Activated CD8-positive, alpha-beta T cell treated with anti-CD3 and anti-CD28 coated beads for 36 hours (primary cell): ENCODE data around the gene KIF26A. TPM values are rescaled to one million over a fixed set of nuclear protein-coding genes. Genes with fewer than 3 reads are reported as not detected.

ENCODE experiments used
- ATAC-seq: fragments of 200-7000 bp; cut with Tn5 transposase; one replicate; pipeline ENCODE4 v1.10.0; 2021; ENCODE audit warnings: mild to moderate bottlenecking, moderate library complexity
- CTCF ChIA-PET: fragments of 350-600 bp; sonication (Branson Sonifier 250); formaldehyde crosslinking; loops from one replicate; lab custom pipeline; 2021; ENCODE audit warnings: antibody characterized with exemption; lab: Charles Lee
- POLR2A ChIA-PET: fragments of 350-600 bp; sonication (Branson Sonifier 250); formaldehyde crosslinking; loops from one replicate; lab custom pipeline; 2021; ENCODE audit warnings: antibody characterized with exemption; lab: Charles Lee
- DNase-seq: peaks from one replicate; pipeline ENCODE4 v3.0.0-alpha.2; 2020
- H3K27ac Mint-ChIP-seq: one replicate; pipeline ENCODE4 v1.8.0; 2021; ENCODE audit warnings: mild to moderate bottlenecking, mixed read lengths
- H3K27me3 Mint-ChIP-seq: one replicate; pipeline ENCODE4 v1.8.0; 2021; ENCODE audit warnings: mixed read lengths
- H3K36me3 Mint-ChIP-seq: one replicate; pipeline ENCODE4 v1.8.0; 2021; ENCODE audit warnings: low read depth, mixed read lengths
- H3K4me1 Mint-ChIP-seq: one replicate; pipeline ENCODE4 v1.8.0; 2021; ENCODE audit warnings: low read depth, mixed read lengths
- H3K4me3 Mint-ChIP-seq: one replicate; pipeline ENCODE4 v1.8.0; 2021; ENCODE audit warnings: mild to moderate bottlenecking, moderate library complexity, mixed read lengths
- H3K9me3 Mint-ChIP-seq: one replicate; pipeline ENCODE4 v1.8.0; 2021; ENCODE audit warnings: mixed read lengths
- CTCF ChIP-seq: fragments of 200-600 bp; IDR thresholded peaks from one replicate; pipeline ENCODE4 v1.8.0; 2022; ENCODE audit warnings: antibody characterized with exemption, mild to moderate bottlenecking
- intact Hi-C: fragments of 100-400 bp; cut with micrococcal nuclease; formaldehyde crosslinking; loops from one replicate; pipeline ENCODE4 v1.10.0; 2022
- total RNA-seq, 2 experiments: library from RNA; stranded (reverse); gene quantifications; one replicate each; pipeline ENCODE4 v1.2.3, GENCODE V29; 2021

Gene KIF26A
- total RNA-seq, 2 experiments from 2014 or later: 0.59 to 0.65 TPM

GRCh38 chr14:104099096-104100041 lies 39.0 kb upstream of the KIF26A start:
- TF ChIP-seq CTCF: no peak
- Mint-ChIP-seq H3K4me1 (peaks cover 2% of the 10 kb centered on the region), H3K27ac (no peak overlapping the region), H3K9me3 (no peaks in the 10 kb centered on the region), H3K4me3 (no peak overlapping the region), H3K27me3 (no peaks in the 10 kb centered on the region), H3K36me3 (no peaks in the 10 kb centered on the region)
- CTCF ChIA-PET: interaction anchor here (0.8 kb wide), 1 partner anchor 22 kb away, joined by 4 read pairs; no protein-coding TSS in a partner anchor
- DNase-seq (no peak), ATAC-seq (no peak)
- intact Hi-C loops: no loop called here
- POLR2A ChIA-PET: interaction anchor here (0.6 kb wide), 1 partner anchor 137 kb away, joined by 3 read pairs; no protein-coding TSS in a partner anchor

- ATAC-seq: no peak
- Mint-ChIP-seq H3K36me3 (no peaks in the 10 kb centered on the region), H3K4me1 (no peaks in the 10 kb centered on the region), H3K27ac (no peak overlapping the region), H3K4me3 (no peak overlapping the region), H3K9me3 (no peaks in the 10 kb centered on the region), H3K27me3 (no peaks in the 10 kb centered on the region)
- ChIA-PET POLR2A (interaction anchor here (0.6 kb wide), 1 partner anchor 136 kb away, joined by 3 read pairs; no protein-coding TSS in a partner anchor), CTCF (no interaction called here)
- intact Hi-C loops: no loop called here
- no peak for DNase-seq
- TF ChIP-seq CTCF: no peak
Measured at GRCh38 chr14:104100171-104101085, 38.0 kb upstream of the KIF26A start.

- no peak overlapping the region for H3K27ac Mint-ChIP-seq
- no peaks in the 10 kb centered on the region for H3K27me3 Mint-ChIP-seq
- DNase-seq (no peak), ATAC-seq (no peak)
- no peaks in the 10 kb centered on the region for H3K4me1 Mint-ChIP-seq
- no peak overlapping the region for H3K4me3 Mint-ChIP-seq
- CTCF ChIA-PET: no interaction called here
- no peak for TF ChIP-seq CTCF
- intact Hi-C loops: no loop called here
- POLR2A ChIA-PET: no interaction called here
- no peaks in the 10 kb centered on the region for H3K36me3 Mint-ChIP-seq
- H3K9me3 Mint-ChIP-seq: no peaks in the 10 kb centered on the region
Measured at GRCh38 chr14:104101086-104101621, 37.2 kb upstream of the KIF26A start.

- Mint-ChIP-seq H3K9me3 (no peaks in the 10 kb centered on the region), H3K27me3 (no peaks in the 10 kb centered on the region), H3K4me3 (no peak overlapping the region), H3K36me3 (no peaks in the 10 kb centered on the region), H3K4me1 (no peaks in the 10 kb centered on the region), H3K27ac (no peak overlapping the region)
- CTCF ChIA-PET: no interaction called here
- DNase-seq (no peak), ATAC-seq (no peak)
- intact Hi-C loops: no loop called here
- TF ChIP-seq CTCF: no peak
- POLR2A ChIA-PET: no interaction called here
Measured at GRCh38 chr14:104101651-104102281, 36.6 kb upstream of the KIF26A start.
